Endothelial cell of umbilical vein (primary cell): ENCODE results near the gene PRR23B. TPM values are rescaled to one million over a fixed set of nuclear protein-coding genes. Genes with fewer than 3 reads are reported as not detected.

ENCODE experiments used
- BruUV-seq: library from RNA; stranded (reverse); fragments of 400-500 nt; replicated peaks from 2 replicates; lab custom pipeline; 2021; lab: Mats Ljungman, UMichigan
- CTCF ChIA-PET: fragments of 300-600, 350-600 bp; sonication (Branson Sonifier 250); formaldehyde crosslinking; loops from one replicate; lab custom pipeline; 2021; ENCODE audit warnings: antibody characterized with exemption, inconsistent platforms; lab: Charles Lee
- POLR2A ChIA-PET: fragments of 300-600, 350-600 bp; sonication (Branson Sonifier 250); formaldehyde crosslinking; loops from one replicate; lab custom pipeline; 2021; ENCODE audit warnings: antibody characterized with exemption, inconsistent platforms; lab: Charles Lee
- DNase-seq: peaks from one replicate; pipeline ENCODE4 v3.0.0-alpha.2; 2011; ENCODE audit warnings: low read depth, low spot score
- FAIRE-seq: peaks from 2 replicates; lab custom pipeline; 2011; peaks lifted over from hg19 to GRCh38; lab: Jason Lieb, UNC
- H2AFZ ChIP-seq: 2 replicates; pipeline ENCODE4 v1.6.0; 2012; ENCODE audit warnings: low read depth, low read length, control low read depth, inconsistent platforms
- H3K27ac ChIP-seq: 2 replicates; pipeline ENCODE4 v1.5.1; 2011; ENCODE audit warnings: low read depth, mild to moderate bottlenecking, control low read depth, low read length, moderate library complexity; ENCODE audit not compliant: insufficient read depth
- H3K27me3 ChIP-seq, 2 experiments: 2 replicates each; pipeline versions ENCODE4 v1.6.0 to v1.6.1; 2011; ENCODE audit warnings: low read length in 2 of 2, mixed read lengths in 1 of 2; ENCODE audit not compliant: control insufficient read depth in 2 of 2, insufficient read depth in 2 of 2
- H3K36me3 ChIP-seq, 2 experiments: 2 replicates in 1 of 2; 3 replicates in 1 of 2; pipeline ENCODE4 v1.5.1; 2011; ENCODE audit warnings: low read length in 2 of 2, mild to moderate bottlenecking in 1 of 2, moderate library complexity in 1 of 2; ENCODE audit not compliant: control insufficient read depth in 2 of 2, insufficient read depth in 2 of 2; ENCODE audit errors: extremely low read depth in 1 of 2
- H3K4me1 ChIP-seq: 3 replicates; pipeline ENCODE4 v1.5.1; 2011; ENCODE audit warnings: mild to moderate bottlenecking, low read length; ENCODE audit not compliant: control insufficient read depth, insufficient read depth; ENCODE audit errors: extremely low read depth
- H3K4me2 ChIP-seq: 2 replicates; pipeline ENCODE4 v1.6.1; 2011; ENCODE audit warnings: low read length, control low read depth, mixed read lengths; ENCODE audit not compliant: insufficient read depth
- H3K4me3 ChIP-seq, 3 experiments: fragments of 200-600 bp in 1 of 3; sonication (generic), shearing (Covaris generic) in 1 of 3; replicated peaks in 1 of 3; 2 replicates each; pipeline ENCODE4 v1.5.1; 2011 to 2016; ENCODE audit warnings: control low read depth in 3 of 3, low read length in 3 of 3, mild to moderate bottlenecking in 2 of 3, inconsistent platforms in 1 of 3, low read depth in 1 of 3, moderate library complexity in 1 of 3; ENCODE audit not compliant: insufficient read depth in 1 of 3
- H3K79me2 ChIP-seq: 2 replicates; pipeline ENCODE4 v1.6.0; 2012; ENCODE audit warnings: low read length, inconsistent platforms; ENCODE audit not compliant: control insufficient read depth, insufficient read depth
- H3K9ac ChIP-seq: replicated peaks from 2 replicates; pipeline ENCODE3; 2011; ENCODE audit warnings: low read length, control low read depth; ENCODE audit not compliant: insufficient read depth; ENCODE audit errors: extremely low read depth
- H3K9me1 ChIP-seq: replicated peaks from 3 replicates; pipeline ENCODE4 v1.6.0; 2011; ENCODE audit warnings: mild to moderate bottlenecking, low read length; ENCODE audit not compliant: control insufficient read depth, insufficient read depth; ENCODE audit errors: extremely low read depth
- H3K9me3 ChIP-seq: replicated peaks from 2 replicates; pipeline ENCODE4 v1.5.1; 2012; ENCODE audit warnings: low read length, inconsistent platforms; ENCODE audit not compliant: control insufficient read depth, insufficient read depth
- H4K20me1 ChIP-seq: replicated peaks from 2 replicates; pipeline ENCODE3; 2011; ENCODE audit warnings: mild to moderate bottlenecking, low read length; ENCODE audit not compliant: control insufficient read depth, insufficient read depth; ENCODE audit errors: extremely low read depth
- CTCF ChIP-seq, 2 donors: IDR thresholded peaks; 1 replicate in 1 of 2; 2 replicates in 1 of 2; pipeline ENCODE4 v1.5.1; 2011; ENCODE audit warnings: low read length in 2 of 2, mild to moderate bottlenecking in 2 of 2, moderate library complexity in 2 of 2, control low read depth in 1 of 2, inconsistent platforms in 1 of 2, low read depth in 1 of 2; ENCODE audit not compliant: insufficient read depth in 1 of 2; ENCODE audit errors: extremely low read depth in 1 of 2
- EZH2 ChIP-seq: IDR thresholded peaks from 2 replicates; pipeline ENCODE4 v1.6.1; 2012; ENCODE audit warnings: borderline replicate concordance, low read depth, mild to moderate bottlenecking, moderate library complexity, low read length, inconsistent platforms; ENCODE audit not compliant: severe bottlenecking
- FOS ChIP-seq: IDR thresholded peaks from 2 replicates; pipeline ENCODE4 v1.6.1; 2011; ENCODE audit warnings: mild to moderate bottlenecking, low read length, moderate library complexity, borderline replicate concordance; ENCODE audit not compliant: insufficient read depth
- GATA2 ChIP-seq: IDR thresholded peaks from 2 replicates; pipeline ENCODE4 v1.7.0; 2011; ENCODE audit warnings: low read depth, mild to moderate bottlenecking, moderate library complexity, mixed read lengths, low read length; ENCODE audit not compliant: insufficient read length, insufficient read depth
- JUN ChIP-seq: IDR thresholded peaks from 2 replicates; pipeline ENCODE4 v1.6.1; 2011; ENCODE audit warnings: borderline replicate concordance, low read depth; ENCODE audit not compliant: insufficient read length, insufficient read depth
- MAX ChIP-seq: IDR thresholded peaks from 2 replicates; pipeline ENCODE4 v1.6.1; 2011; ENCODE audit not compliant: insufficient read depth, insufficient read length
- MYC ChIP-seq: IDR thresholded peaks from one replicate; pipeline ENCODE4 v1.6.1; 2011; ENCODE audit warnings: mild to moderate bottlenecking, low read depth, low read length
- POLR2A ChIP-seq: IDR thresholded peaks from 2 replicates; pipeline ENCODE4 v1.6.1; 2012; ENCODE audit warnings: low read depth, mild to moderate bottlenecking, control low read depth, low read length
- POLR2AphosphoS5 ChIP-seq: IDR thresholded peaks from 2 replicates; pipeline ENCODE4 v1.6.1; 2012; ENCODE audit warnings: low read depth, mild to moderate bottlenecking, control low read depth, low read length, moderate library complexity; ENCODE audit not compliant: insufficient read depth
- dilution Hi-C: fragments of 300-500 bp; cut with MboI; formaldehyde crosslinking; loops from one replicate; pipeline ENCODE4 v1.15.0; 2019; ENCODE audit warnings: low sequenced_read_pairs; ENCODE audit not compliant: extremely low pct_ligation_motif_present
- intact Hi-C: fragments of 100-400 bp; cut with micrococcal nuclease; formaldehyde crosslinking; loops from one replicate; pipeline ENCODE4 v1.10.0; 2022
- polyA plus RNA-seq, 4 experiments: library from polyadenylated mRNA; depleted of rRNA in 3 of 4; stranded (reverse) in 3 of 4; unstranded in 1 of 4; fragments of >200 nt; gene quantifications; 2 replicates each; pipeline versions ENCODE4 v1.2.1 to v1.2.3, GENCODE V29; 2011 to 2012; ENCODE audit warnings: missing spikeins in 1 of 4
- total RNA-seq: library from RNA; stranded (reverse); gene quantifications from 2 replicates; pipeline ENCODE4 v1.2.3, GENCODE V29; 2021

PRR23B gene
- total and polyA plus RNA-seq, 2 donors (not counting 3 experiments of a cell fraction or from before 2014, with no cell fraction given) = not detected

- H3K79me2 ChIP-seq = no peaks in the 10 kb centered on the region
- TF ChIP-seq EZH2 (no peak), JUN (no peak), GATA2 (no peak), POLR2A (no peak), FOS (no peak), MAX (no peak), POLR2AphosphoS5 (no peak), MYC (no peak), CTCF (IDR thresholded peaks at IDR 0.05; ENCODE audit: extremely low read depth in 1 of 2, insufficient read depth in 1 of 2, low read depth in 1 of 2, low read length in 2 of 2) (no peak)
- ChIA-PET CTCF (no interaction called here), POLR2A (no interaction called here)
- H2AFZ ChIP-seq = no peak overlapping the region
- no peak overlapping the region for H3K4me2 ChIP-seq
- no peaks in the 10 kb centered on the region for H3K4me1 ChIP-seq
- no TSS peak for BruUV-seq
- no peaks in the 10 kb centered on the region for H4K20me1 ChIP-seq
- H3K36me3 ChIP-seq = no peaks in the 10 kb centered on the region
- DNase-seq (no peak), FAIRE-seq (no peak)
- H3K9me1 ChIP-seq = no peaks in the 10 kb centered on the region
- no peaks in the 10 kb centered on the region for H3K9me3 ChIP-seq
- no peaks in the 10 kb centered on the region for H3K27me3 ChIP-seq
- no peak overlapping the region for H3K27ac ChIP-seq
- intact Hi-C loops = no loop called here
- dilution Hi-C loops = no loop called here
- H3K9ac ChIP-seq = no peak overlapping the region
- no peak overlapping the region for H3K4me3 ChIP-seq
Measured at GRCh38 chr3:139024968-139025367, 4.2 kb upstream of the PRR23B start.
